HUES6 (cell line): Measurements from ENCODE around the gene APOBEC2.

Experiments
- H3K27ac ChIP-seq: 2 replicates; pipeline ENCODE4 v1.7.0; 2013; ENCODE audit warnings: low read depth, mild to moderate bottlenecking, low read length, inconsistent platforms
- H3K27me3 ChIP-seq: 2 replicates; pipeline ENCODE4 v1.6.1; 2013; ENCODE audit warnings: low read length; ENCODE audit not compliant: control insufficient read depth, insufficient read depth
- H3K36me3 ChIP-seq: 2 replicates; pipeline ENCODE4 v1.6.1; 2013; ENCODE audit warnings: low read length; ENCODE audit not compliant: control insufficient read depth, insufficient read depth
- H3K4me1 ChIP-seq: 2 replicates; pipeline ENCODE4 v1.6.1; 2013; ENCODE audit warnings: low read length; ENCODE audit not compliant: control insufficient read depth, insufficient read depth
- H3K4me3 ChIP-seq: 2 replicates; pipeline ENCODE4 v1.5.1; 2013; ENCODE audit warnings: low read depth, low read length
- H3K9ac ChIP-seq: one replicate; pipeline ENCODE4 v1.6.1; 2013; ENCODE audit warnings: mild to moderate bottlenecking, low read length
- H3K9me3 ChIP-seq: 2 replicates; pipeline ENCODE4 v1.6.1; 2013; ENCODE audit warnings: low read depth, low read length; ENCODE audit not compliant: control insufficient read depth, insufficient read depth

The APOBEC2 gene

DNA sequence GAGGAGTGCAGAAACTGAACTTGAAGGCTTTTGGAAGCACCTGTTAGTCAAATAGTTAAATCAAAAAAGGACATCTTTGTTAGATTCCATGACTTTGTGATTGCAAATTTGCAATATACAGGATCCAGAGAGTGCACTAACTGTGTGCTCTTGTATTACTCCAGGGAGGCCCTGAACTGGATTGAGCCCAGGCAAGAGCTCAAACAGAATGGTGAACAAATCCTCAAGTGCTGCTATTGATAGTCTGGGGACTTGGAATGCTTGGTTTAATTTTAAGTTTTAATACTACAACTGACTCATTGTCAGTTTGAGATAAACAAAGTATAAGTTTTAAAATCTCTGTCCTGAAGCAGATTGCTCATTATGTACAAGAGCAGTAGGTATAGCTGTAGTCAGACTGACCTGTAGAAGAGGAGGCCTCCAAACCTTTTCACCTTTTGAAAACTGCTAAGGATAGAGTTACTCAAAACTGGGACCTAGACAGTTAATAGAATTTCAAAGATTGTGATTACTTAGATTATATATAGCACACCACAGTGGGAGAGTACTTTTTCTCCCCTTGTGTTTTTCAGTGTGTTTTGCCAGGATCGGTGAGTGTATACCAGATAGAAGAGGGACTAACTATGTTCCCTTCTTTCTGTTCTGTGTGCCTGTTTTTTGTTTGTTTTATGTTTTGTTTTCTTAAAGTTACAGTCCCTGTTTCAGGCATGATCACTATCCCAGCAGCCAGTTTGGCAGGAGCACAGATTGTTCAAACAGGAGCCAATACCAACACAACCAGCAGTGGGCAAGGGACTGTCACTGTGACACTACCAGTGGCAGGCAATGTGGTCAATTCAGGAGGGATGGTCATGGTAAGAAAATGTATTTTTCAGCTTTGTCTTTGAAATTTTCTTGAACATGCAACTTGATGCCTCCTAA, 38.1 kb downstream of the APOBEC2 start:
- Histone ChIP-seq H3K4me3 (no peak overlapping the region), H3K36me3 (peaks cover 95% of the 10 kb centered on the region), H3K9me3 (no peaks in the 10 kb centered on the region), H3K9ac (no peak overlapping the region), H3K4me1 (no peaks in the 10 kb centered on the region), H3K27me3 (no peaks in the 10 kb centered on the region), H3K27ac (no peak overlapping the region)

DNA sequence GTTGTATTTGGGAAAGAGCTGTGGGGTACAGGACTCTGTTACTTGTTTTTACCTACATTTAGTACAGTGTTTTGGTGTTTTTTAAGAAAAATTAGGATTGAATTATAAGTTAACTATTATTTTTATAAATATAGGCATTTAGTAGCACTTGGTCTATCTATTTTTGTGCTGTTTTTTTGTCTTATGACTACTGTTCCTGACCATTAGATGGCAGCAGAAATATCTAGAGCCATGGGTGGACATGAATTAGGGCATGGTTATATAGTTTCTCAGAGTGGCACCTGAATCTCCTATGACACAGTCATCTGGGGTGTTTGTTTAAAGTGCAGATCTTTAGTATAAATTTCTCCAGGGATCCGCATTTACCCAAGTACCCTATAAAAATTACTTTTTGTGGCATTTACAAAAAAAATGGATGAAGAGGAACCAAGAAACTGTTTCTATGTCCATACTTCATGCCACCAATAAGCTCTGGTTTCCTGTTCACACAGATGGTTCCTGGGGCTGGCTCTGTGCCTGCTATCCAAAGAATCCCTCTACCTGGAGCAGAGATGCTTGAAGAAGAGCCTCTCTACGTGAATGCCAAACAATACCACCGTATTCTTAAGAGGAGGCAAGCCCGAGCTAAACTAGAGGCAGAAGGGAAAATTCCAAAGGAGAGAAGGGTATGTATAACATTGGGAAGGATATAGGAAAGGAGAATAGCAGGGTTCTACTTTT, 39.6 kb downstream of the APOBEC2 start:
- Histone ChIP-seq H3K4me1 (no peaks in the 10 kb centered on the region), H3K36me3 (peaks cover 95% of the 10 kb centered on the region), H3K4me3 (no peak overlapping the region), H3K27me3 (no peaks in the 10 kb centered on the region), H3K9me3 (no peaks in the 10 kb centered on the region), H3K9ac (no peak overlapping the region), H3K27ac (no peak overlapping the region)

- no peaks in the 10 kb centered on the region for H3K9me3 ChIP-seq
- no peaks in the 10 kb centered on the region for H3K4me1 ChIP-seq
- H3K36me3 ChIP-seq: peaks cover 98% of the 10 kb centered on the region
- H3K9ac ChIP-seq: no peak overlapping the region
- no peaks in the 10 kb centered on the region for H3K27me3 ChIP-seq
- no peak overlapping the region for H3K4me3 ChIP-seq
- H3K27ac ChIP-seq: no peak overlapping the region
Observed at GRCh38 chr6:41093729-41094128, 40.7 kb downstream of the APOBEC2 start.

DNA sequence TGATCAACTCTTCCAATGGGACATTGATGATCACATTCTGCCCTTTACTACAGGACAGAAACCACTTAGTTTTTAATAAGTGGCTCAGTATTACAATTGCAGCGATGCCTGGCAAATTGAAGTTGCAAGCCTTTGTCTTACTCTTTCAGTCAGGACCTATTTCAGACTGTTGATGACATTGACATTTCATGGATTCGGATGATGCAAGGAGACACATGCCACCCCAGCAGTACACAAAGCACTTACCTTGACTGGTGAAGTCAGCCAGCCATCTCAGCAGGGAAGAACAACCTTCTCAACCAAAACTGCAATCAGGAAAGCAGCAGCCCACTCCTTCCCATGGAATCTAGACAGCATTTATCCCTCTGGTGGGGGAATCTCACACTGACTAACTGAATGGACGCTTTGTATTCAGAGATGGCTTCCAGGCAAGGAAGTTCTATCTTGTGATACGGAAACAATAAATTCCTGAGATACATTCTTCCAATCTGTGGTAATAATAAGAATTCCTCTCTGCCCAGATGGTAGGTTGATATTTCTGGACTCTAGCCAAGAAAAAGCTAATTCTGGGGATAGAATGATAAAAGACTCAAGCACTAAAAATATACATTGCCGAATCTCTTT, 44.6 kb downstream of the APOBEC2 start:
- Histone ChIP-seq H3K27ac (no peak overlapping the region), H3K4me3 (no peak overlapping the region), H3K27me3 (no peaks in the 10 kb centered on the region), H3K9ac (no peak overlapping the region), H3K4me1 (no peaks in the 10 kb centered on the region), H3K36me3 (peaks cover 82% of the 10 kb centered on the region), H3K9me3 (no peaks in the 10 kb centered on the region)

DNA sequence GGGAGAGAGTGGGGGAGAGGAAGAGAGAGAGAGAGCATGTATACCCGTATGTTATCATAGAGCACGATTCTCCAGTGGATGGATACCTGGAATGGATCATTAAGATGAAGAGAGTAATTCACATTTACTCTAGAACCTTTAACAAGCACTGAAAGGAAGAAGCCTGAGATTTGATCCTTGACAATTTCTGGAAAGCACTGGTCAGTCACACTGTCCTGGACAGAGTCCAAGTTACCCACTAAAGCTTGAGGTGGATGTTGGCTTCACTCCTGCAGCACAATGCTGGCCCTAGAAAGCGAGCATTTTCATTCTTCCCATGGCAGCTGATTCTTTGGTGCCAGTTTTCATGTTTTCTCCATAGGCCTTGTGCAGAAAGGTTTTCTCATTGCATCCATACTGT, 45.4 kb downstream of the APOBEC2 start:
- H3K9me3 ChIP-seq: no peaks in the 10 kb centered on the region

GRCh38 chr6:41100871-41101287, 47.9 kb downstream of the APOBEC2 start:
- H3K9ac ChIP-seq: no peak overlapping the region
- no peaks in the 10 kb centered on the region for H3K27me3 ChIP-seq
- no peak overlapping the region for H3K4me3 ChIP-seq
- H3K36me3 ChIP-seq: peaks cover 49% of the 10 kb centered on the region
- H3K27ac ChIP-seq: no peak overlapping the region
- no peaks in the 10 kb centered on the region for H3K4me1 ChIP-seq
- no peaks in the 10 kb centered on the region for H3K9me3 ChIP-seq

More for the DNA sequence above, 45.4 kb downstream of the APOBEC2 start:
- no peak overlapping the region for H3K4me3 ChIP-seq
- H3K9ac ChIP-seq: no peak overlapping the region
- H3K4me1 ChIP-seq: no peaks in the 10 kb centered on the region
- no peak overlapping the region for H3K27ac ChIP-seq
- H3K27me3 ChIP-seq: no peaks in the 10 kb centered on the region
- H3K36me3 ChIP-seq: peaks cover 74% of the 10 kb centered on the region

GRCh38 chr6:41103847-41104246, 50.8 kb downstream of the APOBEC2 start:
- Histone ChIP-seq H3K27ac (no peak overlapping the region), H3K36me3 (peaks cover 19% of the 10 kb centered on the region), H3K9ac (no peak overlapping the region), H3K4me1 (no peaks in the 10 kb centered on the region; the same call in 1 of the 2 replicates), H3K4me3 (no peak overlapping the region), H3K27me3 (no peaks in the 10 kb centered on the region), H3K9me3 (no peaks in the 10 kb centered on the region)

- no peak overlapping the region for H3K27ac ChIP-seq
- H3K4me3 ChIP-seq: no peak overlapping the region
- H3K9me3 ChIP-seq: no peaks in the 10 kb centered on the region
- no peak overlapping the region for H3K9ac ChIP-seq
- no peaks in the 10 kb centered on the region for H3K36me3 ChIP-seq
- no peaks in the 10 kb centered on the region; the same call in 1 of the 2 replicates for H3K4me1 ChIP-seq
- H3K27me3 ChIP-seq: no peaks in the 10 kb centered on the region
Observed at GRCh38 chr6:41111017-41111416, 58.0 kb downstream of the APOBEC2 start.
